HEK293 (cell line): ENCODE measurements around the gene SQOR.

Source experiments
- CTCF ChIA-PET: fragments of 350-600 bp; formaldehyde crosslinking; extraction: SDS; loops from one replicate; lab custom pipeline; 2021; ENCODE audit warnings: antibody characterized with exemption; lab: Yijun Ruan, JAX
- POLR2A ChIA-PET: fragments of 300-600 bp; formaldehyde crosslinking; extraction: SDS; loops from one replicate; lab custom pipeline; 2020; ENCODE audit warnings: antibody characterized with exemption, inconsistent platforms; lab: Yijun Ruan, JAX
- H3K27ac ChIP-seq: fragments of 200-500 bp; sonication (Bioruptor generic); 2 replicates; pipeline ENCODE4 v1.5.1; 2014; ENCODE audit warnings: low read depth, low read length, control low read depth, inconsistent platforms; ENCODE audit errors: extremely low read depth
- H3K36me3 ChIP-seq, 2 experiments: fragments of 200-500 bp in 1 of 2; sonication (Bioruptor generic) in 1 of 2; 1 replicate in 1 of 2; 2 replicates in 1 of 2; pipeline ENCODE4 v1.5.1; 2014 to 2017; ENCODE audit warnings: inconsistent platforms in 2 of 2, low read length in 2 of 2; ENCODE audit not compliant: control insufficient read depth in 2 of 2, insufficient read depth in 1 of 2
- H3K4me1 ChIP-seq: fragments of 200-500 bp; sonication (Bioruptor generic); 2 replicates; pipeline ENCODE4 v1.5.1; 2014; ENCODE audit warnings: mild to moderate bottlenecking, low read length, inconsistent platforms; ENCODE audit not compliant: control insufficient read depth, insufficient read depth
- H3K4me3 ChIP-seq: 2 replicates; pipeline ENCODE4 v1.5.1; 2011; ENCODE audit warnings: low read depth, mild to moderate bottlenecking, control low read depth, low read length, moderate library complexity
- H3K9me3 ChIP-seq: fragments of 200-500 bp; sonication (Bioruptor generic); 2 replicates; pipeline ENCODE4 v1.5.1; 2014; ENCODE audit warnings: low read depth, low read length, inconsistent platforms; ENCODE audit not compliant: control insufficient read depth, insufficient read depth
- KLF16 ChIP-seq: fragments of 450-650 bp; formaldehyde crosslinking; IDR thresholded peaks from 2 replicates; pipeline ENCODE4 v1.5.1; 2017; ENCODE audit warnings: missing biosample characterization, missing genetic modification characterization
- SCRT1 ChIP-seq: fragments of 450-650 bp; formaldehyde crosslinking; IDR thresholded peaks from 2 replicates; pipeline ENCODE4 v1.5.1; 2016; ENCODE audit warnings: missing biosample characterization, missing genetic modification characterization, borderline replicate concordance
- SETDB1 ChIP-seq: IDR thresholded peaks from one replicate; pipeline ENCODE4 v1.6.1; 2017; ENCODE audit warnings: mild to moderate bottlenecking, low read length, moderate library complexity, mixed read lengths; ENCODE audit not compliant: insufficient read length
- ZBTB11 ChIP-seq: fragments of 450-650 bp; formaldehyde crosslinking; conservative IDR thresholded peaks from 2 replicates; pipeline ENCODE4 v1.5.1; 2016; ENCODE audit warnings: low read depth, missing biosample characterization, missing genetic modification characterization
- ZIC2 ChIP-seq: fragments of 450-650 bp; formaldehyde crosslinking; IDR thresholded peaks from 2 replicates; pipeline ENCODE4 v1.5.1; 2016; ENCODE audit warnings: missing biosample characterization, missing genetic modification characterization
- ZNF10 ChIP-seq: fragments of 450-650 bp; formaldehyde crosslinking; IDR thresholded peaks from 2 replicates; pipeline ENCODE4 v1.5.1; 2017; ENCODE audit warnings: missing biosample characterization, missing genetic modification characterization
- ZNF140 ChIP-seq: fragments of 450-650 bp; formaldehyde crosslinking; IDR thresholded peaks from 2 replicates; pipeline ENCODE4 v1.5.1; 2016; ENCODE audit warnings: missing biosample characterization, missing genetic modification characterization
- ZNF16 ChIP-seq: fragments of 450-650 bp; formaldehyde crosslinking; IDR thresholded peaks from 2 replicates; pipeline ENCODE4 v1.5.1; 2016; ENCODE audit warnings: low read depth, missing biosample characterization, missing genetic modification characterization
- ZNF19 ChIP-seq: fragments of 450-650 bp; formaldehyde crosslinking; IDR thresholded peaks from 2 replicates; pipeline ENCODE4; 2016; ENCODE audit warnings: missing biosample characterization, missing genetic modification characterization, low read depth
- ZNF274 ChIP-seq, 2 experiments: fragments of 200-500 bp in 1 of 2; fragments of 450-650 bp in 1 of 2; sonication (Bioruptor generic) in 1 of 2; formaldehyde crosslinking in 1 of 2; IDR thresholded peaks; 2 replicates each; pipeline versions ENCODE4 v1.5.1 to v1.6.1; 2014 to 2016; ENCODE audit warnings: borderline replicate concordance in 1 of 2, inconsistent platforms in 1 of 2, low read length in 1 of 2, missing biosample characterization in 1 of 2, missing genetic modification characterization in 1 of 2
- ZNF366 ChIP-seq: fragments of 450-650 bp; formaldehyde crosslinking; conservative IDR thresholded peaks from 2 replicates; pipeline ENCODE4 v1.5.1; 2016; ENCODE audit warnings: missing biosample characterization, missing genetic modification characterization
- ZNF510 ChIP-seq: fragments of 450-650 bp; formaldehyde crosslinking; IDR thresholded peaks from 2 replicates; pipeline ENCODE4 v1.5.1; 2018; ENCODE audit warnings: mild to moderate bottlenecking, missing genetic modification characterization, missing biosample characterization; ENCODE audit not compliant: insufficient replicate concordance
- ZNF518A ChIP-seq: fragments of 450-650 bp; formaldehyde crosslinking; conservative IDR thresholded peaks from 2 replicates; pipeline ENCODE4 v1.5.1; 2016; ENCODE audit warnings: low read depth, missing biosample characterization, missing genetic modification characterization
- ZNF610 ChIP-seq: fragments of 450-650 bp; formaldehyde crosslinking; IDR thresholded peaks from 2 replicates; pipeline ENCODE4 v1.5.1; 2016; ENCODE audit warnings: missing biosample characterization, missing genetic modification characterization, borderline replicate concordance
- TF ChIP-seq, protein P1 (sequence below): sonication (generic); formaldehyde crosslinking; IDR thresholded peaks from 2 replicates; pipeline ENCODE4 v1.8.1; 2022; ENCODE audit warnings: mild to moderate bottlenecking, moderate library complexity, missing genetic modification reagents
- TF ChIP-seq, protein P2 (sequence below): fragments of 450-650 bp; formaldehyde crosslinking; IDR thresholded peaks from 2 replicates; pipeline ENCODE4 v1.5.1; 2016; ENCODE audit warnings: missing biosample characterization, missing genetic modification characterization

Gene SQOR

DNA sequence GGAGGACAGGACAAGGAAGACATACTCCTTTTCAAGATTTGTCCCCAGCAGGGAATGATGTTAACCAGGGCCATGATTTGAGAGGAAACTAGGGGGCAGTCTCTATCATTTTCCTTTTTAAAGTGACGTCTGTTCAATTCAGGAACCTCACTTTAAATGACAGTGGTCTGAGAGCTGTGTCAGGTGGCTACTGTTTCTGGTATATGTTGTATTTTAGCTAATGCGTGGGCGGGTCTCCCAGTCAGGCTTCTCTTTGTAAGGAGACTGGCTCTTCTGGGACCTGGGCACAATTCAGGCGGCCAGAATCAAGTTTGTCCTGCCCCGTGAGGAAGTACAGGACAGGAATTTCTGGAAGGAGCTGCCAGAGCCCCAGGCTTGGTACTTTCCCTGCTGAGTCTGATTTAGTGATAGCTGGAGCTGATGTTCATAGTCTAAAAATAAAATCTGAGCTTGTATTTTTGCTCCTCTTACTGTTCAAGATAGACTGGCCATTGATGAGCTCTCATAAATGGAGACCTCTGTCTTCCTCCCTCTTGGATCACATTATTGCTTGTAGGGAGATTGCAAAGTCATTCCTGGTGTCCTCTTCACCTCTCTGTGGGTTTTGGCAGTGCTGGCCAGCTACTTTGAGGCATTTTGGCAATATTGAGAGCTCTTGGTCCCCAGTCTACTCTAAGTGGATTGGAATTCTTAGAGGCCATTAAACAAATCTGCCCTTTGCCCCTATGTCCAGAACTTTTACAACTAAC, 25.6 kb downstream of the SQOR start:
- H3K9me3 ChIP-seq: no peaks in the 10 kb centered on the region
- TF ChIP-seq ZNF274 (IDR thresholded peaks at IDR 0.05; ENCODE audit: low read length) (no peak), ZNF274 (tag by site-specific recombination; IDR thresholded peaks at IDR 0.05; ENCODE audit: borderline replicate concordance) (no peak), ZBTB11 (no peak), SETDB1 (no peak), ZNF610 (no peak), KLF16 (no peak), ZNF16 (tag by site-specific recombination) (no peak), ZNF140 (tag by site-specific recombination) (no peak)
- H3K36me3 ChIP-seq: no peaks in the 10 kb centered on the region
- H3K4me1 ChIP-seq: no peaks in the 10 kb centered on the region
- H3K4me3 ChIP-seq: no peak overlapping the region
- ChIA-PET CTCF (interaction anchor here (0.6 kb wide), 1 partner anchor 178 kb away, joined by 4 read pairs; no protein-coding TSS in a partner anchor), POLR2A (no interaction called here)
- H3K27ac ChIP-seq: no peak overlapping the region

- TF ChIP-seq ZNF16 (tag by site-specific recombination) (no peak), ZNF366 (tag by site-specific recombination) (no peak), ZNF10 (no peak), SCRT1 (tag by site-specific recombination) (no peak), ZNF518A (no peak), ZNF19 (no peak), ZNF510 (tag by site-specific recombination) (no peak), ZIC2 (tag by site-specific recombination) (no peak)
- TF ChIP-seq, protein P1, sequence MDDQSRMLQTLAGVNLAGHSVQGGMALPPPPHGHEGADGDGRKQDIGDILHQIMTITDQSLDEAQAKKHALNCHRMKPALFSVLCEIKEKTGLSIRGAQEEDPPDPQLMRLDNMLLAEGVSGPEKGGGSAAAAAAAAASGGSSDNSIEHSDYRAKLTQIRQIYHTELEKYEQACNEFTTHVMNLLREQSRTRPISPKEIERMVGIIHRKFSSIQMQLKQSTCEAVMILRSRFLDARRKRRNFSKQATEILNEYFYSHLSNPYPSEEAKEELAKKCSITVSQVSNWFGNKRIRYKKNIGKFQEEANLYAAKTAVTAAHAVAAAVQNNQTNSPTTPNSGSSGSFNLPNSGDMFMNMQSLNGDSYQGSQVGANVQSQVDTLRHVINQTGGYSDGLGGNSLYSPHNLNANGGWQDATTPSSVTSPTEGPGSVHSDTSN: no peak
- TF ChIP-seq, protein P2, sequence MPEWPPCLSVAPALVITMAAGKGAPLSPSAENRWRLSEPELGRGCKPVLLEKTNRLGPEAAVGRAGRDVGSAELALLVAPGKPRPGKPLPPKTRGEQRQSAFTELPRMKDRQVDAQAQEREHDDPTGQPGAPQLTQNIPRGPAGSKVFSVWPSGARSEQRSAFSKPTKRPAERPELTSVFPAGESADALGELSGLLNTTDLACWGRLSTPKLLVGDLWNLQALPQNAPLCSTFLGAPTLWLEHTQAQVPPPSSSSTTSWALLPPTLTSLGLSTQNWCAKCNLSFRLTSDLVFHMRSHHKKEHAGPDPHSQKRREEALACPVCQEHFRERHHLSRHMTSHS (tag by site-specific recombination): no peak
- Histone ChIP-seq H3K4me1 (no peaks in the 10 kb centered on the region), H3K36me3 (no peaks in the 10 kb centered on the region), H3K9me3 (no peaks in the 10 kb centered on the region), H3K27ac (no peak overlapping the region), H3K4me3 (no peak overlapping the region)
- CTCF ChIA-PET: no interaction called here
- POLR2A ChIA-PET: no interaction called here
These were observed 27.5 kb downstream of the SQOR start for GRCh38 chr15:45662375-45662774.
